SK-N-MC (cell line): Measurements from ENCODE around the gene IFTAP.
"Not testable (repeated sequence)": the region's sequence is repeated elsewhere in the genome, so short reads cannot be mapped to it uniquely, and the experiment has no call there.

Experiments used
- DNase-seq: peaks from one replicate; pipeline ENCODE4 v3.0.0-alpha.2; 2011; ENCODE audit warnings: low read depth, low spot score
- H3K27ac ChIP-seq: fragments of 200-600 bp; sonication (generic); 2 replicates; pipeline ENCODE4 v1.5.1; 2016; ENCODE audit warnings: mixed run types
- H3K36me3 ChIP-seq: fragments of 200-600 bp; sonication (generic); 2 replicates; pipeline ENCODE4 v1.6.1; 2017; ENCODE audit warnings: antibody characterized with exemption, low read length, mixed read lengths; ENCODE audit not compliant: insufficient read depth
- H3K4me3 ChIP-seq: fragments of 200-600 bp; sonication (generic); 2 replicates; pipeline ENCODE4 v1.5.1; 2016
- H3K9ac ChIP-seq: fragments of 200-600 bp; sonication (generic); 2 replicates; pipeline ENCODE4 v1.8.0; 2017; ENCODE audit warnings: mixed run types, mixed read lengths; ENCODE audit not compliant: insufficient read length
- H3K9me3 ChIP-seq: fragments of 200-600 bp; sonication (generic); 2 replicates; pipeline ENCODE4 v1.6.1; 2017; ENCODE audit warnings: low read depth, mild to moderate bottlenecking, antibody characterized with exemption, low read length, moderate library complexity, mixed read lengths
- EZH2 ChIP-seq: fragments of 200-600 bp; sonication (generic); IDR thresholded peaks from one replicate; pipeline ENCODE4 v1.6.1; 2017; ENCODE audit warnings: antibody characterized with exemption
- FOXP2 ChIP-seq: optimal IDR thresholded peaks from 2 replicates; pipeline ENCODE3; 2011; ENCODE audit warnings: mild to moderate bottlenecking, moderate library complexity; ENCODE audit not compliant: insufficient read depth; ENCODE audit errors: extremely low read length, control extremely low read depth
- POLR2AphosphoS5 ChIP-seq: IDR thresholded peaks from 2 replicates; pipeline ENCODE4 v1.6.1; 2012; ENCODE audit warnings: mild to moderate bottlenecking, low read depth, low read length, borderline replicate concordance

Gene IFTAP

DNA sequence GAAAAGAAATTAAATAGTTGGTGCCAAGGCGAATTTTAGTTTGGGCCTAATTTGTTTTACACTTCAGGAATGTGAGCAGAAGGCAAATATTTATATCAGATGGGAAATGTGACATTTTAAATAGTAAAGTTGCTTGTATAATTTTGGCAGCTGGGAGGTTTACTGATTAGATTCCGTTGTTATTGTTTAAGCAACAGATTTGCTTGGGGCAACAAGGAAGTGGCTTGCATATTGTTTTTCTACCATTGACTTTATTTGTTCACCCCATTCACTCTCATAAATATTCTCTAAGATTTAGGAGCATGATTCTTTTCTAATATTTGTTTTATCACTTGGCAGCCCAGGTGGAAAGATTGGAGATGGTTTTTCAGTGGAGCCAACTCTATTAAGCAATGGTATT, 44.3 kb downstream of the IFTAP start:
- peaks cover 12% of the 10 kb centered on the region for H3K36me3 ChIP-seq
- TF ChIP-seq FOXP2 = no peak
- no peak for TF ChIP-seq POLR2AphosphoS5
- no peak overlapping the region for H3K27ac ChIP-seq
- no peak overlapping the region for H3K4me3 ChIP-seq
- no peak for DNase-seq
- H3K9me3 ChIP-seq = no peaks in the 10 kb centered on the region; the same call in 1 of the 2 replicates
- no peak overlapping the region for H3K9ac ChIP-seq

DNA sequence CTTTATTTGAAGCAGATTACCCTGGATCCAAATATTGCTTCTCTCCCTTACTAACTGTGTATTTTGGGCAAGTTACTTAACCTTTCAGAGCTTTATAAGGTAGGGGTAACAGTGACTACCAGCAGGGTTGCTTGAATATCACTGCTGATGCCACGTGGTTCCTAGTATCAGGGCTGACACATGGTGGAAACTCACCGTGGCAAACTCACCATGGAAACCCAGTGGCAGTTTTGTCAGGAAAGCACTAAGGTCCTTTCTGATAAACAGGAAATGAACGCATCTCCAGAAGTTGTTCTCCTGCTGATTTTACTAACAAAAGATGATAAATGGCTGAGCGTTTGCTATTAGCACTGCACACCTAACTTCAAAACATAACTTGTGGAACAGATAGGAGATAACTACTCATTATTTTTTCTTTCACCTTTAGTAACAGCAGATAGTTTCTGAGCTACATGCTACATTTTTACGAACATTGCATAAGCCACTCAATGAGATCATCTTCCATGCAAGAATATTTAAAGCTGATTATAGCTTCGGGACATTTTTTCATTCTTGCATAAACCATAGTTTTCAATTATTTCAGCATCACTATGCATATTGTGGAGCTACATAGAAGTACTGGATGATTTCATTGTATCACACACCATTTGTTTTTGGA, 63.4 kb downstream of the IFTAP start:
- TF ChIP-seq POLR2AphosphoS5 (peak; percentile 38; the same call in 1 of the 2 replicates), FOXP2 (peak; percentile 85), EZH2 (no peak)
- peak overlapping the region; percentile 67 for H3K4me3 ChIP-seq
- H3K9me3 ChIP-seq = peaks cover 11% of the 10 kb centered on the region; the same call in 1 of the 2 replicates
- peak overlapping the region; percentile 94 for H3K27ac ChIP-seq
- H3K9ac ChIP-seq = peak overlapping the region; percentile 59
- H3K36me3 ChIP-seq = peaks cover 19% of the 10 kb centered on the region
- DNase-seq = peak; percentile 87

- H3K9me3 ChIP-seq = peaks cover 11% of the 10 kb centered on the region; the same call in 1 of the 2 replicates
- not testable (repeated sequence) for H3K9ac ChIP-seq, H3K27ac ChIP-seq, DNase-seq, H3K4me3 ChIP-seq
- peaks cover 19% of the 10 kb centered on the region for H3K36me3 ChIP-seq
These were observed 67.1 kb downstream of the IFTAP start for GRCh38 chr11:36661359-36661758.

- H3K9me3 ChIP-seq = no peaks in the 10 kb centered on the region
- no peak for TF ChIP-seq FOXP2
- TF ChIP-seq EZH2 = no peak
- TF ChIP-seq POLR2AphosphoS5 = no peak
- peak; percentile 22 for DNase-seq
- H3K27ac ChIP-seq = no peak overlapping the region
- no peaks in the 10 kb centered on the region for H3K36me3 ChIP-seq
- H3K4me3 ChIP-seq = no peak overlapping the region
- no peak overlapping the region for H3K9ac ChIP-seq
These were observed 78.6 kb downstream of the IFTAP start for GRCh38 chr11:36672815-36673450.

DNA sequence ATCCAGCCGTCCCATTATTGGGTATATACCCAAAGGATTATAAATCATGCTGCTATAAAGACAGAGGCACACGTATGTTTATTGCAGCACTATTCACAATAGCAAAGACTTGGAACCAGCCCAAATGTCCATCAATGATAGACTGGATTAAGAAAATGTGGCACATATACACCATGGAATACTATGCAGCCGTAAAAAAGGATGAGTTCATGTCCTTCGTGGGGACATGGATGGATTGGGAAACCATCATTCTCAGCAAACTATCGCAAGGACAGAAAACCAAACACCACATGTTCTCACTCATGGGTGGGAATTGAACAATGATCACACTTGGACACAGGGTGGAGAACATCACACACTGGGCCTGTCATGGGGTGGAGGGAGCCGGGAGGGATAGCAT, 85.2 kb downstream of the IFTAP start:
- not testable (repeated sequence) for H3K36me3 ChIP-seq, H3K9me3 ChIP-seq, H3K4me3 ChIP-seq, DNase-seq, H3K27ac ChIP-seq, H3K9ac ChIP-seq

DNA sequence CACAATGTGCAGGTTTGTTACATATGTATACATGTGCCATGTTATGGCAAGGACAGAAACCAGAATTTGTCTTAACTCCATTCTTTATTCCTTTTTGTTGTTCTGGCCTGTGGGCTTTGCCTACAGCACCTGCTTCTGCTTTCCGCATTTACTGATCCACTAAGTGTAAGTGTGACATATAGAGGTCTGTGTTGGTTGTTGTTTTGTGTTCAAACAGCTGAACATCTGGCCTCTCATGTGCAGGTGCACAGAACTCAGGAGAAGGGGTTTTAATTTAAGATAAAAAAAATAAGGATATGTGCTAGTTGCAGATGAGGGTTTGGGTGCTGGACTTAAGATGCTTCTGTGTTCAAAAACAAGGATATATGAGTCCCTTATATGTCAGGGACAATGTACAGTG, 89.5 kb downstream of the IFTAP start:
- no peak for TF ChIP-seq FOXP2
- TF ChIP-seq EZH2 = no peak
- TF ChIP-seq POLR2AphosphoS5 = no peak
- no peaks in the 10 kb centered on the region for H3K36me3 ChIP-seq
- DNase-seq = no peak
- H3K9ac ChIP-seq = no peak overlapping the region
- no peaks in the 10 kb centered on the region for H3K9me3 ChIP-seq
- no peak overlapping the region for H3K27ac ChIP-seq
- H3K4me3 ChIP-seq = no peak overlapping the region

GRCh38 chr11:36684840-36685801, 90.8 kb downstream of the IFTAP start:
- no peaks in the 10 kb centered on the region for H3K36me3 ChIP-seq
- H3K27ac ChIP-seq = no peak overlapping the region
- H3K9ac ChIP-seq = no peak overlapping the region
- H3K4me3 ChIP-seq = no peak overlapping the region
- no peak for TF ChIP-seq EZH2
- TF ChIP-seq FOXP2 = no peak
- TF ChIP-seq POLR2AphosphoS5 = no peak
- H3K9me3 ChIP-seq = no peaks in the 10 kb centered on the region
- no peak for DNase-seq

DNA sequence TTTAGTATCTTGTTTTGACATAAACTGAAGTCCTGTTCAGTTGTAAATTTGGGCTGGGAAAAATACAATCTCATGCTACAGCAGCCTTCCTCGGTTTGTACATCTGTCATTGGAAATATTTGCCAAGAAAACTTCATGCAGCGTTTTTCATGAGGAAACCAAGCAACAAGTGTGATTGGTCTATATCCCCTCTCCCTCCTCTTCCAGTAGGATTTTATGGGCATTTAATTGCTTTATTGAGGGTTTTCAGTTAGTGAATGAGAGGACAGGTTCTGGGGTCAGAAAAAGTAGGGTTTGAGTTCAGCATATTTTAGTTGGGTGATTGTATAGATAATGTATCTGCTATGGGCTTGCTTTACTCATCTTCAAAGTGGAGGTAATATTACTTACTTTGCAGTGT, 93.8 kb downstream of the IFTAP start:
- TF ChIP-seq FOXP2 (no peak), EZH2 (no peak), POLR2AphosphoS5 (no peak)
- no peaks in the 10 kb centered on the region for H3K9me3 ChIP-seq

More for the DNA sequence above, 93.8 kb downstream of the IFTAP start:
- Histone ChIP-seq H3K9ac (no peak overlapping the region), H3K36me3 (no peaks in the 10 kb centered on the region), H3K4me3 (no peak overlapping the region), H3K27ac (no peak overlapping the region)
- no peak for DNase-seq
